Skeletal muscle tissue (tissue), 4 donors: ENCODE measurements around the gene VWF. TPM values are rescaled to one million over a fixed set of nuclear protein-coding genes. Genes with fewer than 3 reads are reported as not detected.
A peak's percentile ranks its signal among the peaks of the same experiment; 100 is the strongest.

ENCODE experiments used
- H3K27ac ChIP-seq: one replicate; pipeline ENCODE4 v1.7.0; 2013; ENCODE audit warnings: mild to moderate bottlenecking, low read depth, low read length, inconsistent platforms
- H3K27me3 ChIP-seq, 3 donors: one replicate each; pipeline ENCODE4 v1.7.0; 2013; ENCODE audit warnings: low read length in 3 of 3; ENCODE audit not compliant: control insufficient read depth in 3 of 3, insufficient read depth in 3 of 3
- H3K36me3 ChIP-seq, 3 donors: one replicate each; pipeline ENCODE4 v1.7.0; 2013; ENCODE audit warnings: low read length in 3 of 3; ENCODE audit not compliant: control insufficient read depth in 3 of 3, insufficient read depth in 3 of 3
- H3K4me1 ChIP-seq, 3 donors: one replicate each; pipeline ENCODE4 v1.7.0; 2013; ENCODE audit warnings: low read length in 3 of 3, mild to moderate bottlenecking in 3 of 3; ENCODE audit not compliant: control insufficient read depth in 3 of 3, insufficient read depth in 3 of 3
- H3K4me3 ChIP-seq, 3 donors: one replicate each; pipeline ENCODE4 v1.7.0; 2013; ENCODE audit warnings: low read length in 3 of 3
- H3K9ac ChIP-seq, 3 donors: one replicate each; pipeline ENCODE4 v1.7.0; 2013; ENCODE audit warnings: low read length in 3 of 3, mild to moderate bottlenecking in 3 of 3, moderate library complexity in 2 of 3, low read depth in 1 of 3
- H3K9me3 ChIP-seq, 3 donors: one replicate each; pipeline ENCODE4 v1.7.0; 2013; ENCODE audit warnings: low read length in 3 of 3; ENCODE audit not compliant: control insufficient read depth in 3 of 3
- total RNA-seq: library from RNA; depleted of rRNA; stranded (reverse); fragments of >200 nt; gene quantifications from one replicate; pipeline ENCODE4 v1.2.3, GENCODE V29; 2014
- donor health status: Osteomylitis.

The VWF gene
- total RNA-seq, 1 donor from 2014 or later: 58.5 TPM

DNA sequence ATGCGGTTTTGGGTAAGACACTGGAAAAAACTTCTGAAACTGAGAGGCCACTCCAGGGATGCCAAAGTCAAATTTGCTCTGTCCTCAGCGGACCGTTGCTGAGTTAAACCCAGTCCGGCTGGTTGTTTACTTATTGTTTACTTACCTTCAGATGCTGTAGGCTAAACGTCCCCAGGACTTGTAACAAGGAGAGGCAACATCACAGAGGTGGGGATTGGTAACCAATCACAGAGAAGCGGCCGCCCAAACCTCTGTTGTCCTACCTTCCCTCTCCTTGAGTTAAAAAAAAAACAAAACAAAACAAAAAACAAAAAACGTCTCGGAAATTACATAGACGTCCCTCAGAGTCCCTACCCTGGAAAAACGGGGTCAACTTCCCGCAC lies 179.8 kb downstream of the VWF start:
- Histone ChIP-seq H3K9ac (peak overlapping the region in 1 of 3 donors; percentile 25), H3K4me1 (peaks cover 0 to 6% (median 0%) of the 10 kb centered on the region in 3 donors), H3K27me3 (peaks cover 33 to 47% (median 40%) of the 10 kb centered on the region in 3 donors), H3K27ac (no peak overlapping the region), H3K4me3 (peak overlapping the region in 2 of 3 donors; percentile 10 to 29), H3K36me3 (no peaks in the 10 kb centered on the region), H3K9me3 (peaks cover 0 to 3% (median 0%) of the 10 kb centered on the region in 3 donors)

DNA sequence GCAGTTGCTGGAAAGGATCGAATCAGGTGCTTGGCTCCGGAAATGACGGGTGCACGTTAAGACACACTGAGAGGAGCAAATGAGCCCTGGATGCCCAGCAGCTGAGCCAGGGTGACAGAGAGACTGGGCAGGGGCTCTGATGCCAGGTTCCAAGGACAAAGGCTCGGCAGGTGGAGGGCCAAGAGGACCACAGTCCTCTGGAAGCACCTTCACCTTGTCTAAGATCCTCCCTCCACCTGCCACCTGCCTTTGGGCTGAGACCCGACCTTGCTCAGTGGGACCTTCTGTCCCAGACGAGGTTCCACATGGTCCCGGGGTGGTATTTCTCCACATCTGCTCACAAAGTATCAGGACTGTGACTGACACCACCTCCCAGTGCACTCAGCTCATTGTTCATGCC lies 180.4 kb downstream of the VWF start:
- Histone ChIP-seq H3K27me3 (peaks cover 31 to 47% (median 40%) of the 10 kb centered on the region in 3 donors), H3K9me3 (peaks cover 0 to 3% (median 0%) of the 10 kb centered on the region in 3 donors), H3K36me3 (no peaks in the 10 kb centered on the region), H3K9ac (no peak overlapping the region), H3K4me3 (no peak overlapping the region), H3K27ac (no peak overlapping the region), H3K4me1 (peaks cover 0 to 6% (median 0%) of the 10 kb centered on the region in 3 donors)

DNA sequence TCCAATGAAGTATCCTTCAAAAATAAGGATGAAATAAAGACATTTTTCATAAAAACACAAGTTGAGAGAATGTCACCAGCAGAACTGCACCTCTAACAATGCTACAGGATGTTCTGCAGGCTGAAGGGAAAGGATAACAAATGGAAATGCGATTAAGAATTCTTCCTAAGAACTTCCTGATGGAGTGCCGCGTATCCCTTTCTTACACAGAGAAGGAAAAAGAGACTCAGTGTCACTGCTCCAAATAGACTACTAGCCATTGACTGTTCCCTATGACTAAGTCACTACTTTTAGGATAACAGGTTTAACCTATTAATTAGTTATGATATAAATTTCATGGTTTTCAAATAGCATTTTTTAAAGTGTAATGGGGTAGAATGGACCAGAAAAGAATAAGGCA lies 182.6 kb downstream of the VWF start:
- no peak overlapping the region for H3K4me3 ChIP-seq
- H3K27ac ChIP-seq: no peak overlapping the region
- H3K9me3 ChIP-seq: peaks cover 0 to 3% (median 0%) of the 10 kb centered on the region in 3 donors
- peaks cover 0 to 6% (median 0%) of the 10 kb centered on the region in 3 donors for H3K4me1 ChIP-seq
- H3K36me3 ChIP-seq: no peaks in the 10 kb centered on the region
- H3K27me3 ChIP-seq: peaks cover 17 to 32% (median 30%) of the 10 kb centered on the region in 3 donors
- no peak overlapping the region for H3K9ac ChIP-seq

DNA sequence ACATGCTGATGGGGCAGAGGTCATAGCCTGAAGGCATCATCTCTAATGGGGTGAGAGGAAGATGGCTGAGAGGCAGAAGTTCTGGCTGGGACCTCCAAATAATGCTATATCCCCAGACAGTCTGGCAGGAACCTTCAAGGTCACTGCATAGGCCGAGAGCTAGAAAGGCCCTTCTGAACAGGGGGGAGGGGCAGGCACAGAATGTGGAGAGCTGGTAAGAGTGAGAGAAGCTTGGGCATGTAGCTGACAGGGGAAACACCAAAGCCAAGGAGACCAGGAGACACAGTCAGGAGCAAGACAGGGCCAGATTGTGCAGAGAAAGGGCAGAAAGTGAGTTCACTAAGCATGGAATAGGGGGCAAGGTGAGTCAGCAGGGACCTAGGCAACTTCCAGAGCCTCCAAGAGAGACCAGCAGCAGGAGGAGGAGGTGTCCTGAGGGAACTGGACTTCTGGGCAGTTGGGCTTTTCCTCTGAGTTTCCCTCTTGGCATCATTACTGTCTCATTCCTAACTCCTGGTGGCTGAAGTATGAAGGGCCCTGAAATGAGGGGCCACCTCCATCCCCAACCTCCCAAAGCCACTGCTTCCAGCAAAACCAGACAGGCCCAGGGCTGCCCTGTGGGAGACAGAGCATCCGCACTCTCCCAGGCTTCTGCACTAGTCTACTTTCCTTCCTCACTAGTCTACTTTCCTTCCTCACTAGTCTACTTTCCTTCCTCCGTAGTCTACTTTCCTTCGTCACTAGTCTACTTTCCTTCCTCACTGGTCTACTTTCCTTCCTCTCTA lies 196.5 kb downstream of the VWF start:
- H3K4me3 ChIP-seq: no peak overlapping the region
- H3K9ac ChIP-seq: no peak overlapping the region
- H3K27me3 ChIP-seq: peaks cover 9 to 22% (median 11%) of the 10 kb centered on the region in 3 donors
- H3K36me3 ChIP-seq: no peaks in the 10 kb centered on the region
- H3K9me3 ChIP-seq: no peaks in the 10 kb centered on the region
- H3K27ac ChIP-seq: no peak overlapping the region
- H3K4me1 ChIP-seq: no peaks in the 10 kb centered on the region

DNA sequence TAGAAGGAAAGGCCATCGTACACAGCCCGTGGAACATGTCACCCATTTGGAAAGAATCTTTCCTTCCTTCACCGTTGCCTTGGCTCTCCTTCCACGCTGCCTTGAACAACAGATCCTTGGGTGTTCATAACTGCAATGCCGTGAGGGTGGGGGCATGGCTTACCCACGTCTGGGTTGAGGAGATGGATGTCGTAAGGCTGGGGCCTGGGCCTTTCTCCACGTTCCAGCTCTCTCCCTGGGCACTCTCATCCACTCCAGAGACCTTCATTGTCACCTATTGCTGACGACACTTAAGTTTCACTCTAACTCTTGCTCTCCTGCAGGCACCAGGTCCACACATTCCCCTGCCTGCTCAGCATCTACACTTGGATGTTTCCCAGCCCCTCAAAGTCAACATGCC lies 198.8 kb downstream of the VWF start:
- no peaks in the 10 kb centered on the region for H3K36me3 ChIP-seq
- no peak overlapping the region for H3K4me3 ChIP-seq
- no peak overlapping the region for H3K9ac ChIP-seq
- H3K9me3 ChIP-seq: no peaks in the 10 kb centered on the region
- no peak overlapping the region for H3K27ac ChIP-seq
- no peaks in the 10 kb centered on the region for H3K4me1 ChIP-seq
- H3K27me3 ChIP-seq: peaks cover 11 to 16% (median 12%) of the 10 kb centered on the region in 3 donors

DNA sequence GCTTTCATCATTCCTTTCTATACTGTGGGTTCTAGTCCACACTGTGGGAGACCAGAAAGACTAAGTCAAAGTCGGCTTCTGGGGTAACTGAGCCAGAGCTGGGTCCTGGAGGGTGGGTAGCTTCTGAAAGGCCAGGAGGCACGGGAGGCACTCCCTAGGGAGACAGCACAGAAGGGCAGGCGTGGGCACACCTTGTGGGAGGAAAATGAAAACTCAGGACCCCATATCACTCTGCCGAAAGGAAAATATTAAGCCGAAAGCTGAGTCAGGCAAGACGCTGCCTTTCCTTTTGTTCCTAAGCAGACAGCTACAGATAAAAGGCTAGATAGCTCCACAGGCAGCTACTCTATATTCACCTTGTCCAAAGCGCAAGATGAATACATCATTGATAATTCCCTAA lies 200.1 kb downstream of the VWF start:
- Histone ChIP-seq H3K4me3 (no peak overlapping the region), H3K27ac (no peak overlapping the region), H3K27me3 (peaks cover 11 to 13% (median 12%) of the 10 kb centered on the region in 3 donors), H3K36me3 (no peaks in the 10 kb centered on the region), H3K4me1 (no peaks in the 10 kb centered on the region), H3K9me3 (no peaks in the 10 kb centered on the region), H3K9ac (no peak overlapping the region)

DNA sequence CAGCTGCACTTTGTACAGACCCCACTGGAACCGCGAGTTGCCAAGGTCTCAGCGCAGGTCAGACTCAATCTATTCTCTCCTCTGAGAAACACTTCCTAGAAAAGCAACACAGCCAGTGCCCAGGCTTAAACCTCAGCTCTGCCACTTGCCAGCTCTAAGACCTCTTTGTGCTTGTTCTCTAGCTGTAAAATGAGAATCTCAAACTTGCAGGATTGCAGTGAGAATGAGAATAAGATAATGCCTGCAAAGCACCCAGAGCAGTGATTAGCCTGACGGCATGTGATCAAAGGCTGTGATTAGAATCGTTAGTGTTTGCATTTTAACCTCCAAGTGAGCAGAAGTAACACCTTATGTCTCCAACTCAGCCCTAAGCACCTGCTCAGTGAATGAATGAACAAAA lies 200.7 kb downstream of the VWF start:
- Histone ChIP-seq H3K27me3 (peaks cover 11 to 13% (median 12%) of the 10 kb centered on the region in 3 donors), H3K9ac (no peak overlapping the region), H3K4me1 (no peaks in the 10 kb centered on the region), H3K9me3 (no peaks in the 10 kb centered on the region), H3K36me3 (no peaks in the 10 kb centered on the region), H3K27ac (no peak overlapping the region), H3K4me3 (no peak overlapping the region)

DNA sequence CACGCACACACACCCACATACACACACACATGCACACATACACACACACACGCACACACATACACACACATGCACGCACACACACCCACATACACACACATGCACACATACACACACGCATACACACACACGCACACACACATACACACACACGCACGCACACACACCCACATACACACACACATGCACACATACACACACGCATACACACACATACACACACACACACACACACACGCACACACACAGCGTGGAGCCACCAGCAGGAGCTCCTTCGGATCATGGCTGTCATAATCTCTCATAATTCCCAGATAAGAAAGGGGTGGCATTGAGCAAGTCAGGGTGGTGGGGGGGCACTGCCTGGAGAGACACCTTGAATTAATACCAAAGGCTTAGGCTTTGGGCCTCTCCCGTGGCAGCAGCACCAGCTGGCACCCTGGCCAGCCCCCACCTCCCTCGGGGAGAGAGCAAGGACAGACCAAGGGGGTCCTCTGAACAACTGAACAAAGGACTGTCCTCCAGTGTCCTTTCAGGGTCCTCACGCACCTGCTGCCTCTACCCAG lies 201.3 kb downstream of the VWF start:
- peaks cover 10 to 13% (median 12%) of the 10 kb centered on the region in 3 donors for H3K27me3 ChIP-seq
- H3K36me3 ChIP-seq: no peaks in the 10 kb centered on the region
- no peaks in the 10 kb centered on the region for H3K9me3 ChIP-seq
- H3K4me3 ChIP-seq: no peak overlapping the region
- no peak overlapping the region for H3K9ac ChIP-seq
- H3K4me1 ChIP-seq: no peaks in the 10 kb centered on the region
- H3K27ac ChIP-seq: no peak overlapping the region

DNA sequence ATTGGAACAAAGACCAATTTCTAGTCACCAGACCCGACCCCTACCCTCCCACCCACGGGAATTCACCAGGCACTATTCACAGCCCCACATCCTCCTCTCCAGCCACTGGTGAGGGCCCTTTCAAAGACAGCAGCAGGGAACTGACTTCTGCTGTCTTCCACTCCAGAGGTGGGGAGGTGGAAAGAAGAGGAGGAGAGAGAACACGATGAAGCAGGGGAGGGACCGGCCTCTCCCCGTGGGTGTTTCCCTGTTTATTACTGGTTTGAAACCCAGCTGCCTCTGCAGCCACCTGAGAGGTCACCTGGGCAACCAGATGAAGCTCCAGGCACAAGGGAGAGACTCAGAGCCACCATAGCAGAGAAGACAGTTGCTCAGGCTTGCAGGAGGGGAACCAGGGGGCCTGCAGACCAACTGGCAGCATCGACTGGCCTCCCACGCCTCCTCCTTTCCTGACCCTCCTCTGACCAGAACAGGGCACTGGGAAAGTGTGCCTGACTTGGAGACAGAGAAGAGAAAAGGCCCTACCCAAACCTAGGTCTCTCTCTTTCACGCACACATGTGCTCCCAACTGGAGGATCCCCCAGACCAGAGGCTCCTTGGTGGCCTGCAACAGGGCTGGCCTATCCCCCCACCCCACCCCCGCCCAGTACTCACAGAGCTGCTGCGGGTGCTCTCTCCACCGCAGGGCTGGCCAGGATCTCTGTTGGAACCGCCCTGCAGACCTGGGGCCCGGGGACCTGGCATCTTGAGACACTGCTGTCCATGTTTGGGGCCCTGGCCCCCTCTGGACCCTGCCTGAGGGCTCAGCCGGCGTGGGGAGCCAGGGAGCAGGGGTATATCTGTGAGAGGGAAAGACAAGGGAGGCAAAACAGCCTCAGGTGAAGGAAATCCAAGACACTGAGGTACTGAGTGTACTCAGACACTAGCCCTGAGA lies 202.2 kb downstream of the VWF start:
- no peak overlapping the region for H3K9ac ChIP-seq
- H3K9me3 ChIP-seq: no peaks in the 10 kb centered on the region
- no peak overlapping the region for H3K4me3 ChIP-seq
- H3K36me3 ChIP-seq: no peaks in the 10 kb centered on the region
- H3K4me1 ChIP-seq: no peaks in the 10 kb centered on the region
- no peak overlapping the region for H3K27ac ChIP-seq
- H3K27me3 ChIP-seq: peaks cover 7 to 12% (median 9%) of the 10 kb centered on the region in 3 donors
